HepG2 (cell line): ENCODE measurements around the gene DMXL2. TPM values are rescaled to one million over a fixed set of nuclear protein-coding genes. Genes with fewer than 3 reads are reported as not detected.
A peak's percentile ranks its signal among the peaks of the same experiment; 100 is the strongest.

Experiments
- AGO2 ChIP-seq: fragments of 200-400 bp; formaldehyde crosslinking; optimal IDR thresholded peaks from 2 replicates; pipeline ENCODE3; 2017; ENCODE audit warnings: mild to moderate bottlenecking, low read depth, low read length, moderate library complexity
- ATAD3A ChIP-seq: sonication (generic); formaldehyde crosslinking; IDR thresholded peaks from 2 replicates; pipeline ENCODE4 v1.4.0; 2020; ENCODE audit warnings: missing genetic modification reagents
- EHMT2 ChIP-seq: fragments of 200-600 bp; sonication (generic); IDR thresholded peaks from 2 replicates; pipeline ENCODE4 v1.7.0; 2017; ENCODE audit warnings: antibody characterized with exemption, low read depth, low read length, borderline replicate concordance
- EZH2 ChIP-seq: conservative IDR thresholded peaks from 2 replicates; pipeline ENCODE4 v1.6.1; 2012; ENCODE audit warnings: mild to moderate bottlenecking, low read depth, low read length, moderate library complexity
- HOXD1 ChIP-seq: sonication (generic); formaldehyde crosslinking; IDR thresholded peaks from 2 replicates; pipeline ENCODE4 v1.5.0; 2020; ENCODE audit warnings: missing genetic modification reagents
- MIXL1 ChIP-seq: IDR thresholded peaks from 2 replicates; pipeline ENCODE4 v1.6.1; 2016
- ONECUT2 ChIP-seq: sonication (generic); formaldehyde crosslinking; IDR thresholded peaks from 2 replicates; pipeline ENCODE4 v1.4.0; 2020; ENCODE audit warnings: missing genetic modification reagents
- TCF7 ChIP-seq: sonication (generic); IDR thresholded peaks from 2 replicates; pipeline ENCODE4 v1.6.1; 2016; ENCODE audit warnings: antibody characterized with exemption, low read depth
- ZFX ChIP-seq: sonication (generic); formaldehyde crosslinking; IDR thresholded peaks from 2 replicates; pipeline ENCODE4 v1.4.0; 2020; ENCODE audit warnings: mild to moderate bottlenecking, low read depth, missing genetic modification reagents, moderate library complexity
- ZNF616 ChIP-seq: sonication (generic); formaldehyde crosslinking; IDR thresholded peaks from 2 replicates; pipeline ENCODE4 v1.5.0; 2020; ENCODE audit warnings: low read depth, mild to moderate bottlenecking, missing genetic modification reagents
- ZNF703 ChIP-seq: sonication (generic); formaldehyde crosslinking; IDR thresholded peaks from 2 replicates; pipeline ENCODE4 v1.5.1; 2020; ENCODE audit warnings: missing genetic modification reagents, mild to moderate bottlenecking, moderate library complexity, borderline replicate concordance
- ZNF747 ChIP-seq: sonication (generic); formaldehyde crosslinking; IDR thresholded peaks from 2 replicates; pipeline ENCODE4 v1.8.1; 2023; ENCODE audit warnings: missing genetic modification reagents, mild to moderate bottlenecking, borderline replicate concordance
- polyA plus RNA-seq, 8 experiments: library from polyadenylated mRNA; depleted of rRNA in 3 of 8; stranded (reverse) in 7 of 8; unstranded in 1 of 8; fragments of >200 nt; fragmentation: Illumina TruSeq in 4 of 8; extraction: Trizol in 4 of 8; gene quantifications; 2 replicates each; pipeline versions ENCODE4 v1.2.1 to v1.2.3, GENCODE V29; 2011 to 2016; ENCODE audit warnings: low read depth in 4 of 8, missing spikeins in 1 of 8, mixed read lengths in 1 of 8; ENCODE audit not compliant: insufficient read depth in 1 of 8
- total RNA-seq, 5 experiments: library from RNA; depleted of rRNA; stranded (reverse); fragments of >200 nt; fragmentation: Illumina TruSeq; extraction: Trizol; gene quantifications; 2 replicates each; pipeline ENCODE4 v1.2.3, GENCODE V29; 2016; ENCODE audit warnings: low read depth in 1 of 5
- TF ChIP-seq, protein P1 (sequence below): sonication (generic); formaldehyde crosslinking; IDR thresholded peaks from 2 replicates; pipeline ENCODE4 v1.8.0; 2022; ENCODE audit warnings: mild to moderate bottlenecking, missing genetic modification reagents, moderate library complexity
- TF ChIP-seq, protein P2 (sequence below): sonication (generic); formaldehyde crosslinking; IDR thresholded peaks from 2 replicates; pipeline ENCODE4 v1.9.0; 2021; ENCODE audit warnings: missing genetic modification reagents, mild to moderate bottlenecking, borderline replicate concordance
- TF ChIP-seq, protein P3 (sequence below): sonication (generic); formaldehyde crosslinking; conservative IDR thresholded peaks from 2 replicates; pipeline ENCODE4 v1.8.0; 2022; ENCODE audit warnings: missing genetic modification reagents
- TF ChIP-seq, protein P4 (sequence below): sonication (generic); formaldehyde crosslinking; IDR thresholded peaks from 2 replicates; pipeline ENCODE4 v1.8.0; 2022; ENCODE audit warnings: missing genetic modification reagents, mild to moderate bottlenecking, moderate library complexity, borderline replicate concordance
- TF ChIP-seq, protein P5 (sequence below): IDR thresholded peaks from 2 replicates; pipeline ENCODE4 v1.6.1; 2016; ENCODE audit warnings: low read depth

The DMXL2 gene
- total and polyA plus RNA-seq, 2 of the 13 experiments (the other 11 are each of a cell fraction or from before 2014, with no cell fraction given): 11.6 to 15.3 TPM

DNA sequence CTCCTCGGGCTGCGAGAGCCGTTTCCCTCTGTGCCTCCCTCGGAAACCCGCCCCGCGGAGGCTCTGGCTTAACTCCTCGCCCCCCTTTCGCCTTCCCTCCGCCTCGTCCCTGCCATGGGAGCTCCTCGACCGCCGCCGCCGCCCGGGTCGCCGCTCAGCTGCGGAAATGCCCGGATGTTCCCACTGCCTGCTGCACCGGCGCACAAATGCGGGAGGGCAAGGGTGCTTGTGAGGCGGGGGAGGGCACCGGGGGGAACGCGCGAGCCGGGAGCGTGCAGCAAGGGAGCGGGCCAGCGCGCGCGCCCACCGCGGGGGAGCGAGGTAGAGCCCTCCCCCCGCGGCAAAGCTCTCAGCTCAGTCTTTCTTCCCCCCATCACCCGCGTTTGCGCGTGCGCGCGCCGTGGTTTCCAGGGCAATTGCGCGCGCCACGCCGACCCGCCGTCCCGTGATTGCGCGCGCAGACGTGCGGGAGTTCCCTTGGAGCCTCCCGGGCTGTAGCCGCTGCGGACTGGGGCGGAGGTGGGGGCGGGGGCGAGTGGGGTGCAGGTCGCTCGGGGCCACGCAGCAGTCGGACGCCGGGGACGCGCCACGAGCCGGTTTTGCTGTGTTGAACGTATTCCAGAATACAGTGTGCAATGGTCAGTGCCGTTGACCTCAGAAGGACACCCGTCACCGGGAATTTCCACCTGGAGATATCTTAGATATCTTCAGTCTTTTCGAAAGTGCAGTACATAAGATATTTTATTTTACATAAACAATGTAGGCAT, at the start of gene DMXL2 (continued):
- TF ChIP-seq ZFX (CRISPR knock-in tag) (peak; percentile 10; the same call in 1 of the 2 replicates), ZNF703 (CRISPR knock-in tag) (0 out of 2 replicates have a peak, but pooled peaks have one; percentile 22), ZNF616 (CRISPR knock-in tag) (no peak), TCF7 (no peak), ONECUT2 (CRISPR knock-in tag) (no peak), EHMT2 (no peak), ATAD3A (CRISPR knock-in tag) (no peak), MIXL1 (CRISPR knock-in tag) (no peak), AGO2 (no peak), ZNF747 (CRISPR knock-in tag) (0 out of 2 replicates have a peak, but pooled peaks have one; percentile 65), HOXD1 (no peak), EZH2 (no peak)
- TF ChIP-seq, protein P1, sequence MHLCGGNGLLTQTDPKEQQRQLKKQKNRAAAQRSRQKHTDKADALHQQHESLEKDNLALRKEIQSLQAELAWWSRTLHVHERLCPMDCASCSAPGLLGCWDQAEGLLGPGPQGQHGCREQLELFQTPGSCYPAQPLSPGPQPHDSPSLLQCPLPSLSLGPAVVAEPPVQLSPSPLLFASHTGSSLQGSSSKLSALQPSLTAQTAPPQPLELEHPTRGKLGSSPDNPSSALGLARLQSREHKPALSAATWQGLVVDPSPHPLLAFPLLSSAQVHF (CRISPR knock-in tag): 0 out of 2 replicates have a peak, but pooled peaks have one; percentile 62
- TF ChIP-seq, protein P2, sequence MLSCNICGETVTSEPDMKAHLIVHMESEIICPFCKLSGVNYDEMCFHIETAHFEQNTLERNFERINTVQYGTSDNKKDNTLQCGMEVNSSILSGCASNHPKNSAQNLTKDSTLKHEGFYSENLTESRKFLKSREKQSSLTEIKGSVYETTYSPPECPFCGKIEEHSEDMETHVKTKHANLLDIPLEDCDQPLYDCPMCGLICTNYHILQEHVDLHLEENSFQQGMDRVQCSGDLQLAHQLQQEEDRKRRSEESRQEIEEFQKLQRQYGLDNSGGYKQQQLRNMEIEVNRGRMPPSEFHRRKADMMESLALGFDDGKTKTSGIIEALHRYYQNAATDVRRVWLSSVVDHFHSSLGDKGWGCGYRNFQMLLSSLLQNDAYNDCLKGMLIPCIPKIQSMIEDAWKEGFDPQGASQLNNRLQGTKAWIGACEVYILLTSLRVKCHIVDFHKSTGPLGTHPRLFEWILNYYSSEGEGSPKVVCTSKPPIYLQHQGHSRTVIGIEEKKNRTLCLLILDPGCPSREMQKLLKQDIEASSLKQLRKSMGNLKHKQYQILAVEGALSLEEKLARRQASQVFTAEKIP (CRISPR knock-in tag): no peak
- TF ChIP-seq, protein P3, sequence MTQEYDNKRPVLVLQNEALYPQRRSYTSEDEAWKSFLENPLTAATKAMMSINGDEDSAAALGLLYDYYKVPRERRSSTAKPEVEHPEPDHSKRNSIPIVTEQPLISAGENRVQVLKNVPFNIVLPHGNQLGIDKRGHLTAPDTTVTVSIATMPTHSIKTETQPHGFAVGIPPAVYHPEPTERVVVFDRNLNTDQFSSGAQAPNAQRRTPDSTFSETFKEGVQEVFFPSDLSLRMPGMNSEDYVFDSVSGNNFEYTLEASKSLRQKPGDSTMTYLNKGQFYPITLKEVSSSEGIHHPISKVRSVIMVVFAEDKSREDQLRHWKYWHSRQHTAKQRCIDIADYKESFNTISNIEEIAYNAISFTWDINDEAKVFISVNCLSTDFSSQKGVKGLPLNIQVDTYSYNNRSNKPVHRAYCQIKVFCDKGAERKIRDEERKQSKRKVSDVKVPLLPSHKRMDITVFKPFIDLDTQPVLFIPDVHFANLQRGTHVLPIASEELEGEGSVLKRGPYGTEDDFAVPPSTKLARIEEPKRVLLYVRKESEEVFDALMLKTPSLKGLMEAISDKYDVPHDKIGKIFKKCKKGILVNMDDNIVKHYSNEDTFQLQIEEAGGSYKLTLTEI (CRISPR knock-in tag): no peak
- TF ChIP-seq, protein P4, sequence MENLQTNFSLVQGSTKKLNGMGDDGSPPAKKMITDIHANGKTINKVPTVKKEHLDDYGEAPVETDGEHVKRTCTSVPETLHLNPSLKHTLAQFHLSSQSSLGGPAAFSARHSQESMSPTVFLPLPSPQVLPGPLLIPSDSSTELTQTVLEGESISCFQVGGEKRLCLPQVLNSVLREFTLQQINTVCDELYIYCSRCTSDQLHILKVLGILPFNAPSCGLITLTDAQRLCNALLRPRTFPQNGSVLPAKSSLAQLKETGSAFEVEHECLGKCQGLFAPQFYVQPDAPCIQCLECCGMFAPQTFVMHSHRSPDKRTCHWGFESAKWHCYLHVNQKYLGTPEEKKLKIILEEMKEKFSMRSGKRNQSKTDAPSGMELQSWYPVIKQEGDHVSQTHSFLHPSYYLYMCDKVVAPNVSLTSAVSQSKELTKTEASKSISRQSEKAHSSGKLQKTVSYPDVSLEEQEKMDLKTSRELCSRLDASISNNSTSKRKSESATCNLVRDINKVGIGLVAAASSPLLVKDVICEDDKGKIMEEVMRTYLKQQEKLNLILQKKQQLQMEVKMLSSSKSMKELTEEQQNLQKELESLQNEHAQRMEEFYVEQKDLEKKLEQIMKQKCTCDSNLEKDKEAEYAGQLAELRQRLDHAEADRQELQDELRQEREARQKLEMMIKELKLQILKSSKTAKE: peak; percentile 42; the same call in 1 of the 2 replicates
- TF ChIP-seq, protein P5, sequence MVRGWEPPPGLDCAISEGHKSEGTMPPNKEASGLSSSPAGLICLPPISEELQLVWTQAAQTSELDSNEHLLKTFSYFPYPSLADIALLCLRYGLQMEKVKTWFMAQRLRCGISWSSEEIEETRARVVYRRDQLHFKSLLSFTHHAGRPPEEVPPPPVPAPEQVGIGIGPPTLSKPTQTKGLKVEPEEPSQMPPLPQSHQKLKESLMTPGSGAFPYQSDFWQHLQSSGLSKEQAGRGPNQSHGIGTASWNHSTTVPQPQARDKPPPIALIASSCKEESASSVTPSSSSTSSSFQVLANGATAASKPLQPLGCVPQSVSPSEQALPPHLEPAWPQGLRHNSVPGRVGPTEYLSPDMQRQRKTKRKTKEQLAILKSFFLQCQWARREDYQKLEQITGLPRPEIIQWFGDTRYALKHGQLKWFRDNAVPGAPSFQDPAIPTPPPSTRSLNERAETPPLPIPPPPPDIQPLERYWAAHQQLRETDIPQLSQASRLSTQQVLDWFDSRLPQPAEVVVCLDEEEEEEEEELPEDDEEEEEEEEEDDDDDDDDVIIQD (CRISPR knock-in tag): 0 out of 2 replicates have a peak, but pooled peaks have one; percentile 11
